A673 (cell line): ENCODE data around the gene LAMP1. TPM values are rescaled to one million over a fixed set of nuclear protein-coding genes. Genes with fewer than 3 reads are reported as not detected.

ENCODE experiments used
- BruUV-seq: library from RNA; stranded (reverse); fragments of 400-500 nt; replicated peaks from 2 replicates; lab custom pipeline; 2021; lab: Mats Ljungman, UMichigan
- CTCF ChIA-PET: fragments of 300-600 bp; sonication (Branson Sonifier 250); formaldehyde crosslinking; loops from one replicate; lab custom pipeline; 2022; ENCODE audit warnings: antibody characterized with exemption; lab: Charles Lee
- POLR2A ChIA-PET: fragments of 300-600 bp; sonication (Branson Sonifier 250); formaldehyde crosslinking; loops from one replicate; lab custom pipeline; 2022; ENCODE audit warnings: antibody characterized with exemption; ENCODE audit not compliant: low non-redundant PET; lab: Charles Lee
- DNase-seq: peaks from one replicate; pipeline ENCODE4 v3.0.0-alpha.2; 2015; ENCODE audit warnings: low spot score
- H3K27ac ChIP-seq: fragments of 200-600 bp; sonication (generic); 2 replicates; pipeline ENCODE4 v1.5.1; 2016; ENCODE audit warnings: mixed run types, low read depth, mild to moderate bottlenecking, mixed read lengths, antibody characterized with exemption, low read length; ENCODE audit not compliant: poor library complexity, severe bottlenecking
- H3K27me3 ChIP-seq: fragments of 200-600 bp; sonication (generic); replicated peaks from 2 replicates; pipeline ENCODE4 v1.6.1; 2017; ENCODE audit warnings: mixed run types, low read depth, mild to moderate bottlenecking, mixed read lengths, antibody characterized with exemption, low read length; ENCODE audit not compliant: insufficient read depth, poor library complexity
- H3K36me3 ChIP-seq: fragments of 200-600 bp; sonication (generic); 2 replicates; pipeline ENCODE4 v1.6.1; 2016; ENCODE audit warnings: mixed run types, mild to moderate bottlenecking, mixed read lengths, antibody characterized with exemption, low read length; ENCODE audit not compliant: insufficient read depth, poor library complexity, severe bottlenecking
- H3K4me1 ChIP-seq: fragments of 200-600 bp; sonication (generic); 2 replicates; pipeline ENCODE4 v1.6.1; 2017; ENCODE audit warnings: mixed run types, mild to moderate bottlenecking, mixed read lengths, antibody characterized with exemption, low read length; ENCODE audit not compliant: insufficient read depth, poor library complexity, severe bottlenecking
- H3K4me3 ChIP-seq: fragments of 200-600 bp; sonication (generic); 2 replicates; pipeline ENCODE4 v1.5.1; 2016; ENCODE audit warnings: low read depth, mixed run types, mild to moderate bottlenecking, mixed read lengths, low read length; ENCODE audit not compliant: poor library complexity, severe bottlenecking
- H3K9me3 ChIP-seq: fragments of 200-600 bp; sonication (generic); 2 replicates; pipeline ENCODE4 v1.6.1; 2016; ENCODE audit warnings: mixed run types, low read depth, mild to moderate bottlenecking, mixed read lengths, antibody characterized with exemption, low read length; ENCODE audit not compliant: poor library complexity, severe bottlenecking
- EZH2 ChIP-seq: fragments of 200-600 bp; sonication (generic); IDR thresholded peaks from 2 replicates; pipeline ENCODE4 v1.6.1; 2017; ENCODE audit warnings: borderline replicate concordance, low read depth, mild to moderate bottlenecking, mixed read lengths, antibody characterized with exemption, low read length; ENCODE audit not compliant: poor library complexity, severe bottlenecking
- intact Hi-C: fragments of 100-400 bp; cut with micrococcal nuclease; formaldehyde crosslinking; loops from one replicate; pipeline ENCODE4 v1.10.0; 2022; ENCODE audit not compliant: unreplicated experiment
- total RNA-seq: library from RNA; stranded (reverse); gene quantifications from 2 replicates; pipeline ENCODE4 v1.2.3, GENCODE V29; 2021
- TF ChIP-seq, protein P1 (sequence below): fragments of 300-800, 200-600 bp; sonication (generic); conservative IDR thresholded peaks from 2 replicates; pipeline ENCODE4 v1.5.1; 2017; ENCODE audit warnings: low read depth, mild to moderate bottlenecking, antibody characterized with exemption, low read length, moderate library complexity, mixed read lengths

Gene LAMP1
- total RNA-seq, 1 experiment from 2014 or later = 129 TPM

DNA sequence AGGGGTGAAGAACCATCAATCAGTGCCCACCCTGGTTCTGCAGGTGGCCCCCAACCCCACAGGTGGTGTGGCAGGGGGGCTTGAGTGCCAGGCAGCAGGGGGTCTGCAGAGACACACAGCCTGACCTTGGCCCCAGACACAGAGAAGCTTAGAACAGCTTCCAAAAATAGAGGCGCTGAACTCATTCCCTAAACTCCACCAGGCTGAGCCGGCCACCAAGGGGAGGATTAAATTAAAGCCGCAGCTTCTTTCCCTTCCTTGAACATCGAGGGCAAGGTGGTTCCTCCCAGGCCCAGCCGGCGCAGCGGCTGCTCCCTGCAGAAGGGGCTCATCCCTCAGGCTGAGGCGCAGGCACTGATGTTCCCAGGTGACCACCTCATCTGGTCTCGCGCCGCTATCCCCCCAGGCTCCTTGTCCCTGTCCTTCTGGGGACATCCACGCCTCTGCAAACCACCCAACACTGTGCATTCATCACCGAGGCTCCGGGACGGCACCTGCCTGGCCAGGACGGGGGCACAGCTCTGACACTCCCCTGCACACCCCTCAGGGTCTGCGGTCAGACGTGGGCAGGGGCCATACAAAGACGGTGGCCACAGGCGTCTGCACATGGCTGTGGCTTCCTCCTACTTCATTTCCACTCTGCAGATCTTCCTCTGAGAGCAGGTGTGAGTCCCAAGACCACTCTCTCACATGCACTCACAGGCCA lies 30.9 kb downstream of the LAMP1 start:
- peaks cover 9% of the 10 kb centered on the region for H3K36me3 ChIP-seq
- H3K4me3 ChIP-seq = no peak overlapping the region
- H3K4me1 ChIP-seq = no peaks in the 10 kb centered on the region
- no peak overlapping the region for H3K27ac ChIP-seq
- BruUV-seq = no TSS peak
- H3K27me3 ChIP-seq = no peaks in the 10 kb centered on the region
- intact Hi-C loops = no loop called here
- CTCF ChIA-PET = no interaction called here
- TF ChIP-seq, protein P1, sequence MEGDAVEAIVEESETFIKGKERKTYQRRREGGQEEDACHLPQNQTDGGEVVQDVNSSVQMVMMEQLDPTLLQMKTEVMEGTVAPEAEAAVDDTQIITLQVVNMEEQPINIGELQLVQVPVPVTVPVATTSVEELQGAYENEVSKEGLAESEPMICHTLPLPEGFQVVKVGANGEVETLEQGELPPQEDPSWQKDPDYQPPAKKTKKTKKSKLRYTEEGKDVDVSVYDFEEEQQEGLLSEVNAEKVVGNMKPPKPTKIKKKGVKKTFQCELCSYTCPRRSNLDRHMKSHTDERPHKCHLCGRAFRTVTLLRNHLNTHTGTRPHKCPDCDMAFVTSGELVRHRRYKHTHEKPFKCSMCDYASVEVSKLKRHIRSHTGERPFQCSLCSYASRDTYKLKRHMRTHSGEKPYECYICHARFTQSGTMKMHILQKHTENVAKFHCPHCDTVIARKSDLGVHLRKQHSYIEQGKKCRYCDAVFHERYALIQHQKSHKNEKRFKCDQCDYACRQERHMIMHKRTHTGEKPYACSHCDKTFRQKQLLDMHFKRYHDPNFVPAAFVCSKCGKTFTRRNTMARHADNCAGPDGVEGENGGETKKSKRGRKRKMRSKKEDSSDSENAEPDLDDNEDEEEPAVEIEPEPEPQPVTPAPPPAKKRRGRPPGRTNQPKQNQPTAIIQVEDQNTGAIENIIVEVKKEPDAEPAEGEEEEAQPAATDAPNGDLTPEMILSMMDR = no peak
- no peak for TF ChIP-seq EZH2
- DNase-seq = no peak
- no peaks in the 10 kb centered on the region for H3K9me3 ChIP-seq
- POLR2A ChIA-PET = no interaction called here

DNA sequence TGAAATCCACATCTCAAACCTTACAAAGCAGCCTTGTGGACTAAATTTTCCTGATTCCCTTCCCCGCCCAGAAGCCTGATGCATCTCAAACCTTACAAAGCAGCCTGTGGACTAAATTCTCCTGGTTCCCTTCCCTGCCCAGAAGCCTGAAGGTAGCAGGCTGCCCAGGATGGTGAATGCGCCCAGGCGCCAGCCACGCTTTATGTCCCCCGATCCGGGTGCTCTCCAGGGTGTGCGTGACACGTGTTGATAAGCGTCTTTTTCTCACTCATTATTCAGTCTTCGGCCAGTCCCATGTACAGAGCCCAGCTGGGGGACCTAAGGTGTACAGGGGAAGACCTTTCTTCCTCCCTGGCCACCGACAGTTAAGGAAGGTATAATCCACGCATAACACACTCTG lies 31.8 kb downstream of the LAMP1 start:
- H3K4me1 ChIP-seq = no peaks in the 10 kb centered on the region
- H3K27me3 ChIP-seq = no peaks in the 10 kb centered on the region
- no peak for TF ChIP-seq EZH2
- TF ChIP-seq, protein P1 = no peak
- H3K4me3 ChIP-seq = no peak overlapping the region
- ChIA-PET CTCF (no interaction called here), POLR2A (no interaction called here)
- DNase-seq = no peak
- intact Hi-C loops = no loop called here
- no TSS peak for BruUV-seq
- no peaks in the 10 kb centered on the region for H3K9me3 ChIP-seq
- H3K36me3 ChIP-seq = peaks cover under 1% of the 10 kb centered on the region
- H3K27ac ChIP-seq = no peak overlapping the region

DNA sequence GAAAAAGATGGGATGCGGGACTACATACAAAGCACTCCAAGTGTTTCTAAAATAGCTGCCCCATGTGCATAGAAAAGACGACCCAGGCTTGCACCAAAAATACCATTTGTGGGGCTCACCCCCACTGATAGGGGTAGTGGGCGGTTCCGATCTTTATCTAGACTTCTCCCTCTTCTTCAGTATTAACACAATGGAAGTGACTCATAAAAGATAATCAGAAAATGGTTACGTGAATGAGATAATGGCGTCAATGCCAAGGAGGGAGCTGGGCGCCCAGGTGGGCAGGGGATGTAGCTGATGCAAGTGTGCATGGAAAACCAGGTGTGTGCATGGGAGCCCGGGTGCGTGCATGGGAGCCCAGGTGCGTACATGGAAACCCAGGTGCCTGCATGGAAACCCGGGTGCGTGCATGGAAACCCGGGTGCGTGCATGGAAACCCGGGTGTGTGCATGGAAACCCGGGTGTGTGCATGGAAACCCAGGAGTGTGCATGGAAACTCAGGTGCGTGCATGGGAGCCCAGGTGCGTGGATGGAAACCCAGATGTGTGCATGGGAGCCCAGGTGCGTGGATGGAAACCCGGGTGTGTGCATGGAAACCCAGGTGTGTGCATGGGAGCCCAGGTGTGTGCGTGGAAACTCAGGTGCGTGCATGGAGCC lies 32.7 kb downstream of the LAMP1 start:
- H3K9me3 ChIP-seq = no peaks in the 10 kb centered on the region
- TF ChIP-seq, protein P1 = no peak
- no peak for TF ChIP-seq EZH2
- no TSS peak for BruUV-seq
- no peaks in the 10 kb centered on the region for H3K27me3 ChIP-seq
- H3K27ac ChIP-seq = no peak overlapping the region
- peak; percentile 16 for DNase-seq
- intact Hi-C loops = no loop called here
- no peaks in the 10 kb centered on the region for H3K36me3 ChIP-seq
- H3K4me3 ChIP-seq = no peak overlapping the region
- ChIA-PET CTCF (no interaction called here), POLR2A (no interaction called here)
- H3K4me1 ChIP-seq = no peaks in the 10 kb centered on the region
